GM23248 (cell line): ENCODE measurements around the gene PRXL2A. TPM values are rescaled to one million over a fixed set of nuclear protein-coding genes. Genes with fewer than 3 reads are reported as not detected.

Source experiments
- DNase-seq: peaks from one replicate; pipeline ENCODE4 v3.0.0-alpha.2; 2015
- H2AFZ ChIP-seq: fragments of 200-600 bp; sonication (generic); 2 replicates; pipeline ENCODE4 v1.6.1; 2016; ENCODE audit warnings: antibody characterized with exemption
- H3F3A ChIP-seq: fragments of 200-600 bp; sonication (generic); 2 replicates; pipeline ENCODE4 v1.6.1; 2016; ENCODE audit warnings: mild to moderate bottlenecking, antibody characterized with exemption, mixed run types; ENCODE audit not compliant: insufficient read depth
- H3K27ac ChIP-seq: fragments of 200-600 bp; sonication (generic); 2 replicates; pipeline ENCODE4 v1.5.1; 2016; ENCODE audit warnings: mild to moderate bottlenecking
- H3K27me3 ChIP-seq: fragments of 200-600 bp; sonication (generic); replicated peaks from 2 replicates; pipeline ENCODE4 v1.6.1; 2016; ENCODE audit warnings: mild to moderate bottlenecking; ENCODE audit not compliant: insufficient read depth
- H3K36me3 ChIP-seq: fragments of 200-600 bp; sonication (generic); 2 replicates; pipeline ENCODE4 v1.6.1; 2016; ENCODE audit warnings: low read depth, mild to moderate bottlenecking
- H3K4me1 ChIP-seq: fragments of 200-600 bp; sonication (generic); 2 replicates; pipeline ENCODE4 v1.6.1; 2016; ENCODE audit warnings: mild to moderate bottlenecking; ENCODE audit not compliant: insufficient read depth
- H3K4me2 ChIP-seq: fragments of 200-600 bp; sonication (generic); one replicate; pipeline ENCODE4 v1.6.1; 2016; ENCODE audit warnings: mild to moderate bottlenecking; ENCODE audit not compliant: unreplicated experiment
- H3K4me3 ChIP-seq: fragments of 200-600 bp; sonication (generic); 2 replicates; pipeline ENCODE4 v1.5.1; 2016; ENCODE audit warnings: mild to moderate bottlenecking
- H3K79me2 ChIP-seq: fragments of 200-600 bp; sonication (generic); 2 replicates; pipeline ENCODE4 v1.6.1; 2016; ENCODE audit warnings: mild to moderate bottlenecking; ENCODE audit not compliant: insufficient read depth
- H3K9ac ChIP-seq: fragments of 200-600 bp; sonication (generic); 2 replicates; pipeline ENCODE4 v1.6.1; 2016; ENCODE audit warnings: mild to moderate bottlenecking
- H3K9me2 ChIP-seq: fragments of 200-600 bp; sonication (generic); 2 replicates; pipeline ENCODE4 v1.6.1; 2016; ENCODE audit warnings: mixed run types, mild to moderate bottlenecking, moderate library complexity; ENCODE audit not compliant: insufficient read depth
- H3K9me3 ChIP-seq: fragments of 200-600 bp; sonication (generic); one replicate; pipeline ENCODE4 v1.6.1; 2017; ENCODE audit warnings: low read depth
- H4K20me1 ChIP-seq: fragments of 200-600 bp; sonication (generic); 2 replicates; pipeline ENCODE4 v1.6.0; 2016; ENCODE audit not compliant: insufficient read depth
- EZH2 ChIP-seq: fragments of 200-600 bp; sonication (generic); IDR thresholded peaks from 2 replicates; pipeline ENCODE4 v1.6.1; 2018; ENCODE audit warnings: antibody characterized with exemption, mild to moderate bottlenecking; ENCODE audit not compliant: insufficient read depth, poor library complexity, severe bottlenecking
- EZH2phosphoT487 ChIP-seq: fragments of 200-600 bp; sonication (generic); IDR thresholded peaks from 2 replicates; pipeline ENCODE4 v1.6.1; 2018; ENCODE audit warnings: antibody characterized with exemption, moderate library complexity, mild to moderate bottlenecking, low read depth; ENCODE audit not compliant: insufficient read depth
- WGBS, 2 experiments: methylation state at CpG; one replicate each; pipeline ENCODE4 v1.1.6; 2015 to 2017; ENCODE audit warnings: low lambda C conversion rate in 2 of 2, low coverage in 1 of 2; ENCODE audit errors: missing lambda C conversion rate in 2 of 2; 5-methylcytosine and 5-hydroxymethylcytosine counted together
- in situ Hi-C: fragments of 300-500 bp; cut with MboI; formaldehyde crosslinking; loops from 2 replicates; pipeline ENCODE4 v1.15.0; 2020
- polyA plus RNA-seq: library from polyadenylated mRNA; unstranded; fragments of >200 nt; fragmentation: Nextera tagmentation; extraction: Ambion mirVana; gene quantifications from 2 replicates; pipeline ENCODE4 v1.2.1, GENCODE V29; 2016
- total RNA-seq: library from RNA; depleted of rRNA; stranded (reverse); fragments of >200 nt; shearing (Covaris generic); gene quantifications from 2 replicates; pipeline ENCODE4 v1.2.3, GENCODE V29; 2014

Gene PRXL2A
- total and polyA plus RNA-seq, 2 experiments from 2014 or later: 0.15 TPM; not detected in 1

- TF ChIP-seq EZH2: no peak
- no peak for TF ChIP-seq EZH2phosphoT487
- no peaks in the 10 kb centered on the region for H3K9me2 ChIP-seq
- peaks cover 4% of the 10 kb centered on the region; the same call in 1 of the 2 replicates for H3K27me3 ChIP-seq
- no peaks in the 10 kb centered on the region for H3K9me3 ChIP-seq
- H3K4me1 ChIP-seq: no peaks in the 10 kb centered on the region
- H3K36me3 ChIP-seq: no peaks in the 10 kb centered on the region
- no peak overlapping the region for H3K9ac ChIP-seq
- 65 to 76% methylated on average over 5 of the region's 5 CpGs for WGBS, 2 experiments
- no peak overlapping the region for H3K27ac ChIP-seq
- in situ Hi-C loops: no loop called here
- no peak overlapping the region for H3K4me2 ChIP-seq
- no peaks in the 10 kb centered on the region for H3K79me2 ChIP-seq
- H2AFZ ChIP-seq: no peak overlapping the region
- H4K20me1 ChIP-seq: no peaks in the 10 kb centered on the region
- H3F3A ChIP-seq: no peaks in the 10 kb centered on the region
- no peak overlapping the region for H3K4me3 ChIP-seq
- DNase-seq: no peak
Measured at GRCh38 chr10:80421050-80421706, 12.8 kb downstream of the PRXL2A start.

- Histone ChIP-seq H3K36me3 (no peaks in the 10 kb centered on the region), H3K27ac (no peak overlapping the region), H3K4me3 (no peak overlapping the region), H3K9me2 (no peaks in the 10 kb centered on the region), H4K20me1 (no peaks in the 10 kb centered on the region), H3K79me2 (no peaks in the 10 kb centered on the region), H3K4me1 (no peaks in the 10 kb centered on the region), H3K4me2 (no peak overlapping the region), H3K27me3 (peaks cover 4% of the 10 kb centered on the region; the same call in 1 of the 2 replicates), H3K9ac (no peak overlapping the region), H2AFZ (no peak overlapping the region), H3K9me3 (no peaks in the 10 kb centered on the region), H3F3A (no peaks in the 10 kb centered on the region)
- WGBS, 2 experiments: 60 to 65% methylated on average over 8 of the region's 8 CpGs
- in situ Hi-C loops: no loop called here
- no peak for DNase-seq
- no peak for TF ChIP-seq EZH2phosphoT487
- TF ChIP-seq EZH2: no peak
Measured at GRCh38 chr10:80421707-80422536, 13.6 kb downstream of the PRXL2A start.

DNA sequence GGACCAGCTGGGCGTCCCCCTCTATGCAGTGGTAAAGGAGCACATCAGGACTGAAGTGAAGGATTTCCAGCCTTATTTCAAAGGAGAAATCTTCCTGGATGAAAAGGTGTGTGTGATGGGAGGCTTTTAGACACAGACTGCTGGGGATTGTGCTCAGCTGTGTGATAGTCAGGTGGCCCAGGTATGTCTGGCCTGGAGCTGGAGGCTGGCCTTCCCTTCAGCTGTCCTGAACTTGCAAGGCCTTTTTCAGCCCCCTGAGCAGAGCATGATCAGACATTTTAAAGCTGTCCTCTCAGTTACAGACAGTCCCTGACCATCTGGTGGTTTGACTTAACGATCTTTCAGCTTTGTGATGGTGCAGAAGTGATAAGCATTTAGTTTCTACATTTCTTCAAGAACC lies 17.6 kb downstream of the PRXL2A start:
- Histone ChIP-seq H3K4me2 (no peak overlapping the region), H2AFZ (no peak overlapping the region), H3K27ac (no peak overlapping the region), H3K4me1 (no peaks in the 10 kb centered on the region), H3K36me3 (no peaks in the 10 kb centered on the region), H3K27me3 (peaks cover 4% of the 10 kb centered on the region; the same call in 1 of the 2 replicates), H3K4me3 (no peak overlapping the region), H3K9ac (no peak overlapping the region), H4K20me1 (no peaks in the 10 kb centered on the region), H3F3A (no peaks in the 10 kb centered on the region), H3K9me2 (no peaks in the 10 kb centered on the region), H3K9me3 (no peaks in the 10 kb centered on the region), H3K79me2 (no peaks in the 10 kb centered on the region)
- in situ Hi-C loops: loop anchor here (25.0 kb wide), 1 partner anchor 486 kb away; no protein-coding TSS in a partner anchor
- 49% methylated on average over 2 of the region's 2 CpGs for WGBS, 2 experiments
- no peak for DNase-seq
- TF ChIP-seq EZH2 (no peak), EZH2phosphoT487 (no peak)

GRCh38 chr10:80427541-80427940 lies 19.2 kb downstream of the PRXL2A start:
- WGBS, 2 experiments: 71 to 74% methylated on average over 2 of the region's 2 CpGs
- Histone ChIP-seq H3F3A (no peaks in the 10 kb centered on the region), H3K27me3 (peaks cover 4% of the 10 kb centered on the region; the same call in 1 of the 2 replicates), H3K27ac (no peak overlapping the region), H3K9me2 (no peaks in the 10 kb centered on the region), H3K4me3 (no peak overlapping the region), H4K20me1 (no peaks in the 10 kb centered on the region), H2AFZ (no peak overlapping the region), H3K79me2 (no peaks in the 10 kb centered on the region), H3K36me3 (no peaks in the 10 kb centered on the region), H3K4me2 (no peak overlapping the region), H3K9ac (no peak overlapping the region), H3K9me3 (no peaks in the 10 kb centered on the region), H3K4me1 (no peaks in the 10 kb centered on the region)
- TF ChIP-seq EZH2phosphoT487 (no peak), EZH2 (no peak)
- no peak for DNase-seq
- in situ Hi-C loops: loop anchor here (25.0 kb wide), 1 partner anchor 485 kb away; no protein-coding TSS in a partner anchor
